A549 (cell line): ENCODE data around the gene TC2N. TPM values are rescaled to one million over a fixed set of nuclear protein-coding genes. Genes with fewer than 3 reads are reported as not detected.

Experiments
- ATAC-seq, 2 experiments: fragments of 200-7000 bp in 1 of 2; fragments of >200 bp in 1 of 2; cut with Nextera tagmentation in 1 of 2; cut with Tn5 transposase in 1 of 2; 3 replicates each; pipeline versions ENCODE4 v1.8.0 to v1.9.1; 2018 to 2020; ENCODE audit warnings: mild to moderate bottlenecking in 1 of 2, moderate library complexity in 1 of 2
- CTCF ChIA-PET: fragments of 300-600 bp; sonication (Branson Sonifier 250); formaldehyde crosslinking; extraction: SDS; loops from one replicate; lab custom pipeline; 2021; ENCODE audit warnings: antibody characterized with exemption, inconsistent platforms; lab: Yijun Ruan, JAX
- POLR2A ChIA-PET: fragments of 350-600 bp; formaldehyde crosslinking; extraction: SDS; loops from one replicate; lab custom pipeline; 2021; ENCODE audit warnings: antibody characterized with exemption, inconsistent platforms; lab: Yijun Ruan, JAX
- DNase-seq, 2 experiments: peaks; one replicate each; pipeline versions ENCODE4 v3.0.0 to v3.0.0-alpha.2; 2011 to 2016; ENCODE audit warnings: low read depth in 1 of 2, low spot score in 1 of 2
- FAIRE-seq: peaks from 2 replicates; lab custom pipeline; 2011; peaks lifted over from hg19 to GRCh38; lab: Jason Lieb, UNC
- H3K27ac ChIP-seq, 2 experiments: fragments of >200 bp; sonication (Bioruptor Twin); formaldehyde crosslinking; 3 replicates each; pipeline ENCODE4 v1.5.1; 2016 to 2017
- H3K4me1 ChIP-seq: fragments of >200 bp; sonication (Bioruptor Twin); formaldehyde crosslinking; 3 replicates; pipeline ENCODE4 v1.6.1; 2016
- H3K4me2 ChIP-seq: fragments of >200 bp; sonication (Bioruptor Twin); formaldehyde crosslinking; 3 replicates; pipeline ENCODE4 v1.6.1; 2016
- H3K4me3 ChIP-seq: fragments of >200 bp; sonication (Bioruptor Twin); formaldehyde crosslinking; 3 replicates; pipeline ENCODE4 v1.5.1; 2016
- H3K9me3 ChIP-seq: fragments of >200 bp; sonication (Bioruptor Twin); formaldehyde crosslinking; 3 replicates; pipeline ENCODE4 v1.6.1; 2016
- BCL3 ChIP-seq: fragments of >200 bp; sonication (Bioruptor Twin); formaldehyde crosslinking; IDR thresholded peaks from 3 replicates; pipeline ENCODE4 v1.6.1; 2016
- CEBPB ChIP-seq, 2 experiments: fragments of >200 bp in 1 of 2; sonication (Bioruptor Twin) in 1 of 2; formaldehyde crosslinking in 1 of 2; IDR thresholded peaks; 2 replicates each; pipeline ENCODE4 v1.6.1; 2012 to 2016
- CHD2 ChIP-seq: fragments of 150-350 bp; IDR thresholded peaks from 2 replicates; pipeline ENCODE4 v1.6.1; 2014; ENCODE audit warnings: low read length; ENCODE audit not compliant: partially characterized antibody
- EHF ChIP-seq: fragments of 250-450 bp; sonication (Bioruptor Pico); IDR thresholded peaks from 2 replicates; pipeline ENCODE4 v1.5.0; 2020; ENCODE audit warnings: mild to moderate bottlenecking
- EHMT2 ChIP-seq: fragments of 200-600 bp; sonication (generic); IDR thresholded peaks from 2 replicates; pipeline ENCODE4 v1.6.1; 2016; ENCODE audit warnings: antibody characterized with exemption, low read depth, mild to moderate bottlenecking, moderate library complexity
- ELK1 ChIP-seq: fragments of 150-350 bp; IDR thresholded peaks from 2 replicates; pipeline ENCODE4 v1.6.1; 2014; ENCODE audit warnings: low read depth, mild to moderate bottlenecking, low read length
- FOSB ChIP-seq: fragments of 250-450 bp; sonication (Bioruptor Pico); IDR thresholded peaks from 2 replicates; pipeline ENCODE4 v1.5.0; 2020; ENCODE audit warnings: mild to moderate bottlenecking, moderate library complexity
- HDAC2 ChIP-seq: fragments of 200-600 bp; sonication (generic); IDR thresholded peaks from 2 replicates; pipeline ENCODE4 v1.6.1; 2016
- HEYL ChIP-seq: fragments of 250-450 bp; sonication (Bioruptor Pico); IDR thresholded peaks from 2 replicates; pipeline ENCODE4 v1.8.0; 2021; ENCODE audit warnings: mild to moderate bottlenecking, moderate library complexity
- HOXB13 ChIP-seq: fragments of 250-450 bp; sonication (Bioruptor Pico); IDR thresholded peaks from 2 replicates; pipeline ENCODE4 v1.5.0; 2020; ENCODE audit warnings: low read depth, mild to moderate bottlenecking, moderate library complexity
- HOXB5 ChIP-seq: fragments of 250-450 bp; sonication (Bioruptor Pico); IDR thresholded peaks from 2 replicates; pipeline ENCODE4 v1.5.0; 2020; ENCODE audit warnings: mild to moderate bottlenecking, moderate library complexity
- MAFK ChIP-seq: fragments of 450-650 bp; IDR thresholded peaks from 2 replicates; pipeline ENCODE4 v1.6.1; 2014; ENCODE audit not compliant: partially characterized antibody
- MAX ChIP-seq: IDR thresholded peaks from 2 replicates; pipeline ENCODE4 v1.6.1; 2012
- MAZ ChIP-seq: fragments of 150-350 bp; IDR thresholded peaks from 2 replicates; pipeline ENCODE4 v1.6.1; 2014; ENCODE audit warnings: antibody characterized with exemption, low read depth, low read length, borderline replicate concordance
- POLR2AphosphoS2 ChIP-seq: conservative IDR thresholded peaks from 2 replicates; pipeline ENCODE4 v1.6.1; 2012; ENCODE audit warnings: low read length, improper control_type of control experiment, inconsistent platforms
- RARB ChIP-seq: fragments of 250-450 bp; sonication (Bioruptor Pico); IDR thresholded peaks from 2 replicates; pipeline ENCODE4 v1.8.0; 2021; ENCODE audit warnings: mild to moderate bottlenecking, moderate library complexity
- RCOR1 ChIP-seq: fragments of 150-350 bp; IDR thresholded peaks from 2 replicates; pipeline ENCODE4 v1.6.1; 2014; ENCODE audit warnings: antibody characterized with exemption, low read length, low read depth
- RFX5 ChIP-seq: fragments of 450-650 bp; IDR thresholded peaks from 2 replicates; pipeline ENCODE4 v1.7.1; 2014; ENCODE audit warnings: antibody characterized with exemption, mild to moderate bottlenecking, moderate library complexity
- RNF2 ChIP-seq: fragments of 200-600 bp; sonication (generic); IDR thresholded peaks from 2 replicates; pipeline ENCODE4 v1.6.1; 2016; ENCODE audit warnings: low read depth, mild to moderate bottlenecking, antibody characterized with exemption, moderate library complexity, borderline replicate concordance
- SMC3 ChIP-seq: fragments of >200 bp; sonication (Bioruptor Twin); formaldehyde crosslinking; IDR thresholded peaks from 3 replicates; pipeline ENCODE4 v1.6.1; 2018; ENCODE audit warnings: inconsistent platforms
- SREBF2 ChIP-seq: fragments of 450-650 bp; IDR thresholded peaks from 2 replicates; pipeline ENCODE4 v1.6.1; 2014; ENCODE audit warnings: mild to moderate bottlenecking, moderate library complexity
- TP53 ChIP-seq: fragments of 250-450 bp; sonication (Bioruptor Pico); IDR thresholded peaks from 2 replicates; pipeline ENCODE4 v1.5.0; 2021; ENCODE audit warnings: mild to moderate bottlenecking, moderate library complexity
- ZC3H11A ChIP-seq: fragments of 450-650 bp; IDR thresholded peaks from 2 replicates; pipeline ENCODE4 v1.6.1; 2014; ENCODE audit warnings: antibody characterized with exemption, mild to moderate bottlenecking
- ZNF302 ChIP-seq: fragments of 250-450 bp; sonication (Bioruptor Pico); IDR thresholded peaks from 2 replicates; pipeline ENCODE4 v1.9.0; 2021; ENCODE audit warnings: inconsistent platforms, mild to moderate bottlenecking, moderate library complexity
- ZSCAN20 ChIP-seq: fragments of 250-450 bp; sonication (Bioruptor Pico); IDR thresholded peaks from 2 replicates; pipeline ENCODE4 v1.8.0; 2022; ENCODE audit warnings: mild to moderate bottlenecking, moderate library complexity
- WGBS: methylation state at CpG from one replicate; pipeline ENCODE4 v1.1.6; 2017; ENCODE audit errors: missing lambda C conversion rate; 5-methylcytosine and 5-hydroxymethylcytosine counted together
- polyA plus RNA-seq, 4 experiments: library from polyadenylated mRNA; depleted of rRNA in 3 of 4; stranded (reverse); fragments of >200 nt; fragmentation: RNase III in 1 of 4; extraction: RNeasy Plus Mini Kit Qiagen cat#74134 plus additional on column Dnase treatment in 1 of 4; gene quantifications; 2 replicates in 3 of 4; 3 replicates in 1 of 4; pipeline ENCODE4 v1.2.3, GENCODE V29; 2011 to 2017

The TC2N gene
- polyA plus RNA-seq, 2 of the 4 experiments (the other 2 are of a cell fraction): 0.43 to 5.5 TPM

GRCh38 chr14:91848504-91849001 lies 18.8 kb downstream of the TC2N start:
- Histone ChIP-seq H3K9me3 (no peaks in the 10 kb centered on the region), H3K4me1 (no peaks in the 10 kb centered on the region), H3K4me2 (no peak overlapping the region), H3K27ac (no peak overlapping the region), H3K4me3 (no peak overlapping the region)
- 38% methylated on average over 4 of the region's 4 CpGs for WGBS
- TF ChIP-seq CEBPB (IDR thresholded peaks at IDR 0.05) (no peak), POLR2AphosphoS2 (no peak), MAZ (no peak), ELK1 (no peak), RNF2 (no peak), EHF (CRISPR knock-in tag) (no peak), SMC3 (no peak), MAX (no peak), TP53 (CRISPR knock-in tag) (no peak), MAFK (no peak), SREBF2 (no peak), HEYL (CRISPR knock-in tag) (no peak), RFX5 (no peak), FOSB (CRISPR knock-in tag) (no peak), HDAC2 (no peak), ZSCAN20 (CRISPR knock-in tag) (no peak), ZC3H11A (no peak)
- no peak for ATAC-seq
- no peak for FAIRE-seq
- no peak for DNase-seq
- ChIA-PET POLR2A (no interaction called here), CTCF (no interaction called here)

GRCh38 chr14:91847693-91848092 lies 19.6 kb downstream of the TC2N start:
- Histone ChIP-seq H3K27ac (no peak overlapping the region), H3K4me2 (no peak overlapping the region), H3K9me3 (no peaks in the 10 kb centered on the region), H3K4me3 (no peak overlapping the region), H3K4me1 (no peaks in the 10 kb centered on the region)
- DNase-seq (no peak), ATAC-seq (no peak), FAIRE-seq (no peak)
- CTCF ChIA-PET: interaction anchor here (0.7 kb wide), 1 partner anchor 216 kb away, joined by 4 read pairs; no protein-coding TSS in a partner anchor
- TF ChIP-seq RARB (CRISPR knock-in tag): no peak
- no peak for TF ChIP-seq HOXB5 (CRISPR knock-in tag)
- TF ChIP-seq ZC3H11A: no peak
- TF ChIP-seq RCOR1: no peak
- TF ChIP-seq MAZ: no peak
- TF ChIP-seq EHMT2: no peak
- no peak for TF ChIP-seq ZSCAN20 (CRISPR knock-in tag)
- no peak for TF ChIP-seq FOSB (CRISPR knock-in tag)
- TF ChIP-seq TP53 (CRISPR knock-in tag): no peak
- TF ChIP-seq ELK1: no peak
- no peak for TF ChIP-seq ZNF302 (CRISPR knock-in tag)
- TF ChIP-seq HOXB13 (CRISPR knock-in tag): no peak
- no peak for TF ChIP-seq BCL3
- no peak for TF ChIP-seq CHD2
- WGBS: 11% methylated on average over 1 of the region's 1 CpG
- POLR2A ChIA-PET: no interaction called here
